Measurements from ENCODE around the gene EMC1. TPM values are rescaled to one million over a fixed set of nuclear protein-coding genes. Genes with fewer than 3 reads are reported as not detected.
"Not testable (repeated sequence)": the region's sequence is repeated elsewhere in the genome, so short reads cannot be mapped to it uniquely, and the experiment has no call there.

The EMC1 gene
- total RNA-seq, 1 donor from 2014 or later, result 41.6 TPM

DNA sequence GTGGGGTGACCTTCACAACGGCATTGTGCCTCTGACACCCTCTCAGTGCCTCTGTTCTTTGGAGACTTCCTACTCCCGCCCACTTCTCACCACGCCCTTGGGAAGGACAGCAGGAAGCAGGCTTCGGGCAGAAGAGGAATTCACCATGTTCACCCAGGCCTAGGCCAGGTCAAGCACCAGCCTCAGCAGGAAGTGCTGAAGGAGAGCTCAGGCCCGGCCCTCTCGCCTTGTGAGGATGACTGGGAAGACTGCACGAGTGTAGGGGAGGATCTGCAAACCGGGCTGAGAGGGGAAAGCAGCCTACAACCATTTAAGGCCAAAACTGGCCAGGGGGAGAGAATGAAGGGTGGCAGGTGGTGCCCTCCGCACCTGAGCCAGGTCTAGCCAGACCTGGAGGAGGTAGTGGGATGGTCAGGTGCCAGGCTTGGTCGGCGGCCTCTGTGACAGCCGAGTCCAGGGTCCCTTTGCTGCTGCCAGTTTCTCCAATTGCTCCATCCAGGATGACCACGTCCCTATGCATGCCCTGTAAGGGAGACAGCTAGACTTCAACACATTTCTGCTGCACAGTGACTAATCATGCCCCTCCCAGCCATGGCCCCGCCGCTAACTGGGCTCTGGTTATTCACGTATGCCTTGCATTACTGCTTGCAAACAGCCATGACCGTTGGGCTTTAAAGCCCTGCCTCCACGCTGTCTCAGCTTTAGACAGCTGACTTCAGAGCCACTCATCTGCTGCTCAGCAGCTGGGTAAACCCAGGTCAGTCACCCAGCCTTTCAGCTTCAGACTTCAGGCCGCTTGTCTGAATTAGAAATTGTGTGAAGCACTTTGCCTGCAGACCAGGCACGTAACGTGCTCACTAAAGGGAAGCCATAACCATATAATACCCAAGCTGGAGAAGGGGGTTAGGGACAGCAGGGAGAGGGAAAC lies 9.2 kb upstream of the EMC1 start:
- no peak for DNase-seq (ENCODE audit: low read depth in 2 of 2)

DNA sequence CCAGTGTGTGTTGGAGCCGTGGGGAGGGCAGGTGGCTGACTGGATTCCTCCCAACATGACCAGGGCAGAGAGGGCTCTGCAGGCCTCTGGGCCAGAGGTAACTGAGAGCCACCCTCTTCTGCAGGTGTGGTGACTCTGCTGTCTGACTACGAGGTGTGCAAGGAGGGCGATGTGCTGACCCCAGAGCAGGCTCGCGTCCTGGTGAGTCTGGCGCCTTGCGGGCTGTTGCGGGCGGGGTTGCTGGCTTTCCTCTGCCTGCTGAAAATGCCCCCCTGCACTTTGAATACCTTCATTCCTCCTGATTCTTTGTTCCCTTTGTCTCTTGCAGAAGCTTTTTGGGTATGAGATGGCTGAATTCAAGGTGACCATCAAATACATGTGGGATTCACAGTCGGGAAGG lies 7.0 kb upstream of the EMC1 start:
- DNase-seq (ENCODE audit: low read depth in 2 of 2), result no peak

- DNase-seq (ENCODE audit: low read depth in 2 of 2), result peak in 1 of 2 donors; percentile 10
Observed at GRCh38 chr1:19257178-19257914, 6.0 kb upstream of the EMC1 start.

GRCh38 chr1:19256301-19256700 lies 5.0 kb upstream of the EMC1 start:
- DNase-seq (ENCODE audit: low read depth in 2 of 2), result not testable (repeated sequence)

DNA sequence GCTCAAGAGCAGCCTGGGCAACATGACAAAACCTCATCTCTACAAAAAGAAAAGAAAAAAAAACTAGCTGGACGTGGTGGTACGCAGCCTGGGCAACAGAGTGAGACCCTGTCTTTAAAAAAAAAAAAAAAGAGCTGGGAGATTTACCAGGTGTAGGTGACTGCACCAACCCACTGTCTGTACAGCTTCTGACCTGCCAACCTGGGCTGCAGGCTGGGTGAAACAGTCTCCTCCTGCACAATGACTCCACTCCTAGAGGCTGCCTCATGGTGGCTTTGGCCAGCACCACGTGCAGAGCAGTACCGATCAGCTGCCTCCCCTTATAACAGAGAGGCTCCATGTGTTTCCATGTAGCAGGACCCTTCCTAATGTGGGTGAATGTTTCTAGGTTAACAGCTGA lies 4.0 kb upstream of the EMC1 start:
- DNase-seq (ENCODE audit: low read depth in 2 of 2), result no peak

DNA sequence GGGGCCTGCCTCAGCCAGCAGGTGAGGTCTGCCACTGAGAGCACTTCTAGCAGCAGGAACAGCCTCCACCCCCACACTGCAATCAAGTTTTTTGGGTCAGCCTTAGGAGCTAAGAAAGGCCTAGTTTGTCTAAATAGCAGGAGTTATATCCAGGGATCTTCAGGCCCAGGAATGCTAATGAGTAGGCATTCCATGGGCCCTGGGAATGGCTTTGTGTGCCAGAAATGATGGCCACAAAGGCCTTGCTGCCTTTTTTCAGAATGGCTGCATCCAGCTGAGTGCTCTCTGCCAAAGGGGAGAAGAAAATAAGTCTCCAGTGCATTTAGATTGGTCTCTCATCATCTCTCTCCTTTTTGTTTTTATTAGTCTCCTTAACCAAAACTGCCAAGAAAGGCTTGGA lies 3.1 kb upstream of the EMC1 start:
- no peak for DNase-seq (ENCODE audit: low read depth in 2 of 2)

- no peak for DNase-seq (ENCODE audit: low read depth in 2 of 2)
Observed at GRCh38 chr1:19250629-19251304, 557 bp downstream of the EMC1 start.

DNA sequence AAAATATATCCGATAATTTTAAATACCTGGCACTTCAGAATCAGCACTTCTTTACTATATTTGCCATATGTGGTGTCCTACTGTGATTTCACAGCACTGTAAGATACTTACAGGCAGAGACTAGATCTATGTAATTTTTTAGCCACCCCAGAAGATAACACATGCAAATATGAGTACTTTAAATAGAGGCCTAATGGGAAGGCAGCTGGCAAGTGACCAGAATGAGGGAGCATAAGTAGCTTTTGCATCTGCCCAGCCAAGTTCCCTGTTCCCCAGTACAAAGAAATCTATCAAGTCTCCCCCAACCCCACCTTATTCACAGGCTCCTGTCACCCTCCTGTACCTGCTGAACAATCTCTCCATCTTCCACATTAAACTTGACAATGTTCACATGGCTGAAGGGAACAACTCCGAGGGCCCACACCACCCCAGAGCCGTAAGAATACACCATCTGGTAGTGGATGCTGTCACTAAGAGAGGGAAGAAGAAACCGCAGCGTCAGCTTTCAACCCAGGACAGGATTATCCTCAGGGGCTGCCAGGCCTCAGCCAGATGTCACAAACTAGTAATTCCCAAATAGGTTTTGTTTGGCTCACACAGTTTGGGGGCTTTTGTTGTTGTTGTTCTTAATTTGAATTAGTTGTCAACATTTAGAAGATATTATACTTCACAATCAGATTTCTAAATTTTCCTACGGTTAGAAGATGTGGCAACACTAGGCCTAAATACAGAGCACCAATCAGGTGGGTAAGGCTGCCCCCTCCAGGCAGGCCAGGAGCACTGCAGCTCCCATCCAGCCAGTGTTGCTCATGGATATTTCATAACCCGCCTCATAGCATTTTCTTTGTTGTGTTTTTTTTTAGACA lies 10.4 kb downstream of the EMC1 start:
- DNase-seq (ENCODE audit: low read depth in 2 of 2), result peak; percentile 39 to 59

GRCh38 chr1:19239876-19240275 lies 11.4 kb downstream of the EMC1 start:
- no peak for DNase-seq (ENCODE audit: low read depth in 2 of 2)

DNA sequence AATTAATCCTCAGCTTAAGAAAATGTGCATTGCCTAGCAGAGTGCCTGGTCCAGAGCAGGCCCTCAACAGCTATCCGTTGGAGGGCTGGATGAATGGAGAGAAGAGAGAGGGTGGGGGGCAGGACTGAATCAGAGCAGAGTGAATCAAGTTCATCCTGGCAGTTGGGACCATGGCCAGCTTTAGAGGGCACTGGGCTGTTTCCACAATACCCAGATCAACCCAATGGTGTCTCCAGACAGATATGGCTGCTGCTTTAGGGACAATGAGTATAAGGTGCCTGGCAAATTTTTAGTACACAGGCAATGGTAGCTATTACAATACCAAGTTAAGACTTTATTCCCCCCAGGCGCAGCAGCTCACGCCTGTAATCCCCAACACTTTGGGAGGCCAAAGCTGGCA lies 17.1 kb downstream of the EMC1 start:
- DNase-seq (ENCODE audit: low read depth in 2 of 2), result no peak

- DNase-seq (ENCODE audit: low read depth in 2 of 2), result no peak
Observed at GRCh38 chr1:19232524-19232846, 18.8 kb downstream of the EMC1 start.

GRCh38 chr1:19231736-19232523 lies 19.4 kb downstream of the EMC1 start:
- not testable (repeated sequence) for DNase-seq (ENCODE audit: low read depth in 2 of 2)

DNA sequence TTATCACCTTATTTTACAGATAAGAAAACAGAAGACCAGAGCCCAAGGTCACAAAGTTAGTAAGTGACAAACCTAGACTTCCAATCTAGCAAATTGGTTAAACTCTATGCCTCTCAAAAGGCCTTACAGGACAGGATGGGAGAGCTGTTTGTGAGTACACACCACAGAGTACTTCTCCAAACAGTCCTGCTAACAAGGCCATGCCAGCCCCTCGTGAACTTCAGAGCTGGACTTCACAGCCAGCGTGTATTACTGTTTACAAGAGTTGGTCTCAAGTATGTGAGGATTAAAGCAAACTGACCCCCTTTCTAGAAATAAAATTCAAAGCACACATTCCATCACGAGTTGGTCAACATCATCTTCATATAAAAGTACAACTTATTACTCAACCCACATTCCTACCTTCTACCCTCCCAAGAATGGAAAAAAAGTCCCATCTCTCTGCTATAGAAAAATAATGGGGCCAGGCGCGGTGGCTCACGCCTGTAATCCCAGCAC lies 21.4 kb downstream of the EMC1 start:
- no peak for DNase-seq (ENCODE audit: low read depth in 2 of 2)

- DNase-seq (ENCODE audit: low read depth in 2 of 2), result no peak
Observed at GRCh38 chr1:19229229-19229628, 22.1 kb downstream of the EMC1 start.

DNA sequence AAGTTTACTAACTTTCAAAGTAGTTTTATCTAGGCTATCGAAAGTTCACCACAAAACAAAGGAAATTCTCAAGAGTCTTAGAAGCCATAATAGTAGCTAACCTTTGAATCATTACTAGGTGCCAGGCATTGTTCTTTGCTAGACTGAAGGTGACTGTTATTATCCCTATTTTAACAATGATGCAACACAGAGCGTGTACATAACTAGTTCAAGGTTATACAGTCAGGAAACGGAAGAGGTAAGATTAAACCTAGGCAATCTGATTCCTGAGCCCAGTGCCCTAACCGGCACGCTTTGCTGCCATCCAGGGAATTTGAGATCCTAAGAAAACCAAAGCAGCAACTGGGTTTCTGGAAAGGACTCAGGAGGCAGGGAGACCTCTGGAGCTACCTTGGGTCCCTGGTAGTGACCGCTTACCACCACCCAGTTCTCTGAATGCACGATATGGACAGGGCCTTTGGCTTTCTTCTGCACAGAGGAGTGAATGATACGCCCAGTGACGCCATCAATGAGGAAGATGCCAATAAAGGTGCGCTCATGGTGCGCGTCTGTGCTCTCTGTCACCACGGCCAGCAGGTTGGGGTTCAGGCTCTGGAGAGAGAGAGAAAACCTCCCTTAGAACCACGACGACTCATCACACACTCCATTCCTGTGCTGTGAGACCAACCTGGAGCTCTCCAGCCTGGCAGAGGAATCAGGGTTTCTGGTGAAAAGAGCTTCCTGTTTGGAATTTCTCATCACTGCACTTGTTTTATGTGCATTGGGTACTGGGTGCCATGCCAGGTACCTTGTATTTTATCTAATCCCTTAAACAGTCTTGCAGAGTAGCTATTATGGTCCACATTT lies 28.1 kb downstream of the EMC1 start:
- no peak for DNase-seq (ENCODE audit: low read depth in 2 of 2)

DNA sequence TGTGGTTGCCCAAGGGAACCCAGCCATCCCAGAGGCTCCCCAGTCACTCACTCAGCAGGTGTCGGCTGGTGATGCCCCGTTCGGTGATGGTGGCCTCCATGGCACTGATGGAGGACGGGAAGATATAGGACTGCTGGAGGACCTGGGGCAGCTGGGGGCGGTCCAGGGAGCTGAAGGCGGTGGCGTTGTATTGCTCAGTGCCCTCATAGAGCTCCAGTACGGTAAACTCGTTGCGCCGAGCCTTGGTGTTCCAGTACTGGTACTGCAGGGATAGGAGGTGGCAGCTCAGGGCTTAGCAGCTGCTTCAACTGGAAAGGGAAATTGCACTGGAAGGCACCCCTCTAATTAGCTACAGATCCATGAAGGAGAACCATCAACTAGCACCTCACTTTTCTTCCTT lies 28.8 kb downstream of the EMC1 start:
- no peak for DNase-seq (ENCODE audit: low read depth in 2 of 2)

DNA sequence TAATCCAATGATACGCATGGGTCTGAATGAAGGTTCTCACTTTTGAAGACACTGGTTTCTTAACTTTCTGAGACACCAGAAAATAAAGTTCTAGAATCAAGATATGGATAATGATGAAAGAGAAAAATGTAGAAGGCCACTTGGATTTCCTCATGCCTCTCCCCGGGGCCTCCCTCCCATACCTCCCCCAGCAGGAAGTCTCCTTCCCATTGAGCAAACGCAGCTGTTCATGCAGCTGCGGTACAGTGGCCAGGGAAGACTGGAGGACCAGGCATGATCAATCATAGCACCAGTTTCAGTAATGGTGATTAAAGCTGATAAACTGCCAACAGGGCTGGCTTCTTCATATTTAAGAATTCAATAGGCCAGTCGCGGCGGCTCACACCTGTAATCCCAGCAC lies 30.3 kb downstream of the EMC1 start:
- no peak for DNase-seq (ENCODE audit: low read depth in 2 of 2)

- no peak for DNase-seq (ENCODE audit: low read depth in 2 of 2)
Observed at GRCh38 chr1:19220080-19220846, 31.1 kb downstream of the EMC1 start.

GRCh38 chr1:19219451-19219850 lies 31.9 kb downstream of the EMC1 start:
- DNase-seq (ENCODE audit: low read depth in 2 of 2), result no peak

Measured in dermis microvascular lymphatic vessel endothelial cell (primary cell).